H1 (cell line): Measurements from ENCODE around the gene LMBR1. TPM values are rescaled to one million over a fixed set of nuclear protein-coding genes. Genes with fewer than 3 reads are reported as not detected.

Experiments
- ASH2L ChIP-seq: fragments of 200-600, 300-600 bp; sonication (generic); IDR thresholded peaks from one replicate; pipeline ENCODE4 v1.7.1; 2017; ENCODE audit warnings: low read length
- CHD7 ChIP-seq: fragments of 300-600 bp; sonication (generic); IDR thresholded peaks from 2 replicates; pipeline ENCODE4 v1.7.1; 2012; ENCODE audit warnings: low read length, moderate library complexity, mild to moderate bottlenecking, inconsistent platforms; ENCODE audit not compliant: insufficient replicate concordance
- CTCF ChIP-seq, 3 experiments: IDR thresholded peaks; 1 replicate in 2 of 3; 2 replicates in 1 of 3; pipeline versions ENCODE4 v1.5.1 to v1.6.1; 2011; ENCODE audit warnings: low read length in 3 of 3, mild to moderate bottlenecking in 3 of 3, inconsistent platforms in 2 of 3, low read depth in 1 of 3, moderate library complexity in 1 of 3; ENCODE audit not compliant: insufficient read depth in 1 of 3; ENCODE audit errors: control extremely low read depth in 1 of 3
- polyA plus RNA-seq, 7 experiments: library from polyadenylated mRNA; depleted of rRNA in 3 of 7; stranded (reverse) in 5 of 7; unstranded in 2 of 7; fragments of >200 nt in 5 of 7; fragments of 200-250 nt in 2 of 7; gene quantifications; 1 replicate in 5 of 7; 2 replicates in 1 of 7; 4 replicates in 1 of 7; pipeline versions ENCODE4 v1.2.1 to v1.2.3, GENCODE V29; 2011 to 2013; ENCODE audit warnings: missing spikeins in 2 of 7, mixed read lengths in 2 of 7
- total RNA-seq: library from RNA; stranded (reverse); fragmentation: NEBNext Ultra II Directional; extraction: Animal tissue kit (Norgen Biotek cat#: 25700); gene quantifications from 2 replicates; pipeline ENCODE4 v1.2.1, GENCODE V29; 2021

LMBR1 gene
- total and polyA plus RNA-seq, 2 of the 8 experiments (the other 6 are each of a cell fraction or from before 2014, with no cell fraction given) = 15.1 to 70.4 TPM

- TF ChIP-seq CHD7 (no peak), CTCF (IDR thresholded peaks at IDR 0.05; ENCODE audit: control extremely low read depth in 1 of 3, insufficient read depth in 1 of 3, low read depth in 1 of 3, low read length in 3 of 3) (peak; percentile 53 to 77 (median 68)), ASH2L (no peak)
- TF ChIP-seq, all 59 proteins: peak for 2
Observed at GRCh38 chr7:156764016-156764669, 128.8 kb downstream of the LMBR1 start (continued).
